Right lung (tissue), 5 donors: ENCODE results near the gene ANKRD42. TPM values are rescaled to one million over a fixed set of nuclear protein-coding genes. Genes with fewer than 3 reads are reported as not detected.
"Not testable (repeated sequence)": the region's sequence is repeated elsewhere in the genome, so short reads cannot be mapped to it uniquely, and the experiment has no call there.

ENCODE experiments used
- DNase-seq, 2 donors: peaks; one replicate each; pipeline ENCODE4 v3.0.0-alpha.2; 2013
- polyA plus RNA-seq, 5 donors: library from polyadenylated mRNA; unstranded; fragments of 120-200 nt; gene quantifications; one replicate each; pipeline versions ENCODE4 v1.2.1 to v1.2.3, GENCODE V29; 2013; ENCODE audit warnings: inconsistent platforms in 1 of 5, low replicate concordance in 1 of 5; ENCODE audit not compliant: insufficient read length in 5 of 5, insufficient read depth in 1 of 5

Gene ANKRD42
- polyA plus RNA-seq, 5 donors = 12.1 to 15.5 (median 13.7) TPM

GRCh38 chr11:83235825-83236224, 42.3 kb downstream of the ANKRD42 start:
- no peak for DNase-seq

GRCh38 chr11:83238111-83238510, 44.6 kb downstream of the ANKRD42 start:
- no peak for DNase-seq

- peak; percentile 11 to 17 for DNase-seq
Measured at GRCh38 chr11:83241291-83241946, 47.9 kb downstream of the ANKRD42 start.

- no peak for DNase-seq
Measured at GRCh38 chr11:83249445-83249844, 55.9 kb downstream of the ANKRD42 start.

GRCh38 chr11:83249972-83250593, 56.6 kb downstream of the ANKRD42 start:
- DNase-seq = peak; percentile 10 to 11

- DNase-seq = no peak
Measured at GRCh38 chr11:83252266-83252665, 58.8 kb downstream of the ANKRD42 start.

- DNase-seq = no peak
Measured at GRCh38 chr11:83252941-83253340, 59.4 kb downstream of the ANKRD42 start.

GRCh38 chr11:83255366-83255765, 61.9 kb downstream of the ANKRD42 start:
- DNase-seq = no peak

- no peak for DNase-seq
Measured at GRCh38 chr11:83256602-83257340, 63.3 kb downstream of the ANKRD42 start.

GRCh38 chr11:83257761-83258168, 64.3 kb downstream of the ANKRD42 start:
- no peak for DNase-seq

GRCh38 chr11:83259559-83259958, 66.0 kb downstream of the ANKRD42 start:
- no peak for DNase-seq

GRCh38 chr11:83265331-83265730, 71.8 kb downstream of the ANKRD42 start:
- no peak for DNase-seq

GRCh38 chr11:83269080-83269479, 75.6 kb downstream of the ANKRD42 start:
- not testable (repeated sequence) for DNase-seq

GRCh38 chr11:83271734-83272133, 78.2 kb downstream of the ANKRD42 start:
- not testable (repeated sequence) for DNase-seq

GRCh38 chr11:83272627-83273026, 79.1 kb downstream of the ANKRD42 start:
- no peak for DNase-seq

- DNase-seq = no peak
Measured at GRCh38 chr11:83275888-83276641, 82.6 kb downstream of the ANKRD42 start.

GRCh38 chr11:83278351-83278750, 84.8 kb downstream of the ANKRD42 start:
- DNase-seq = no peak

GRCh38 chr11:83280256-83280655, 86.7 kb downstream of the ANKRD42 start:
- no peak for DNase-seq

- DNase-seq = no peak
Measured at GRCh38 chr11:83282084-83282716, 88.7 kb downstream of the ANKRD42 start.

- DNase-seq = peak in 1 of 2 donors; percentile 14
Measured at GRCh38 chr11:83284501-83285150, 91.1 kb downstream of the ANKRD42 start.

- no peak for DNase-seq
Measured at GRCh38 chr11:83285151-83285770, 91.7 kb downstream of the ANKRD42 start.
